ENCODE results near the gene DDX47. TPM values are rescaled to one million over a fixed set of nuclear protein-coding genes. Genes with fewer than 3 reads are reported as not detected.

Gene DDX47
- total RNA-seq, 1 experiment from 2014 or later, result 192 TPM

- Histone ChIP-seq H3K4me2 (peak overlapping the region; percentile 62), H3K27ac (peak overlapping the region; percentile 89), H3K36me3 (ENCODE audit: low read depth) (no peaks in the 10 kb centered on the region), H3K9me3 (ENCODE audit: insufficient read depth, low read depth) (no peaks in the 10 kb centered on the region), H3K4me1 (replicated peaks; ENCODE audit: insufficient read depth) (peaks cover 45% of the 10 kb centered on the region), H3K4me3 (no peak overlapping the region), H3F3A (ENCODE audit: insufficient read depth, low read depth) (peaks cover 24% of the 10 kb centered on the region), H4K20me1 (ENCODE audit: insufficient read depth) (no peaks in the 10 kb centered on the region), H3K79me2 (ENCODE audit: low read depth) (no peaks in the 10 kb centered on the region), H3K27me3 (ENCODE audit: insufficient read depth, low read depth) (no peaks in the 10 kb centered on the region), H2AFZ (0 out of 2 replicates have a peak overlapping the region, but pooled peaks have one; percentile 24), H3K9me2 (ENCODE audit: insufficient read depth) (no peaks in the 10 kb centered on the region)
- ChIA-PET CTCF (interaction anchor here (0.7 kb wide), 1 partner anchor 42 kb away, joined by 5 read pairs; no protein-coding TSS in a partner anchor), POLR2A (ENCODE audit: unreplicated experiment) (interaction anchor here (0.6 to 1.0 kb wide), 6 partner anchors 8 to 401 kb away, joined by 3 to 12 read pairs (median 4); no protein-coding TSS in a partner anchor)
- intact Hi-C loops (cut with micrococcal nuclease; ENCODE audit: unreplicated experiment), result loop anchor here (1.0 kb wide), 1 partner anchor 10 kb away; no protein-coding TSS in a partner anchor
- BruUV-seq (replicated peaks), result no TSS peak
- TF ChIP-seq CTCF (conservative IDR thresholded peaks at IDR 0.05) (no peak), EZH2 (IDR thresholded peaks at IDR 0.05; ENCODE audit: low read depth) (no peak)
- DNase-seq, result peak in 1 of 2 experiments; percentile 91
Observed at GRCh38 chr12:12794686-12795085, 18.5 kb upstream of the DDX47 start.

- BruUV-seq (replicated peaks), result no TSS peak
- Histone ChIP-seq H3K9me3 (ENCODE audit: insufficient read depth, low read depth) (no peaks in the 10 kb centered on the region), H3K27me3 (ENCODE audit: insufficient read depth, low read depth) (no peaks in the 10 kb centered on the region), H3K4me2 (no peak overlapping the region), H3K79me2 (ENCODE audit: low read depth) (no peaks in the 10 kb centered on the region), H3K36me3 (ENCODE audit: low read depth) (no peaks in the 10 kb centered on the region), H3K4me3 (no peak overlapping the region), H3K4me1 (replicated peaks; ENCODE audit: insufficient read depth) (peaks cover 58% of the 10 kb centered on the region), H3F3A (ENCODE audit: insufficient read depth, low read depth) (peaks cover 31% of the 10 kb centered on the region), H3K9me2 (ENCODE audit: insufficient read depth) (no peaks in the 10 kb centered on the region), H2AFZ (no peak overlapping the region), H4K20me1 (ENCODE audit: insufficient read depth) (no peaks in the 10 kb centered on the region), H3K27ac (peak overlapping the region; percentile 30; the same call in 1 of the 2 replicates)
- POLR2A ChIA-PET (ENCODE audit: unreplicated experiment), result no interaction called here
- TF ChIP-seq CTCF (conservative IDR thresholded peaks at IDR 0.05) (no peak), EZH2 (IDR thresholded peaks at IDR 0.05; ENCODE audit: low read depth) (no peak)
- intact Hi-C loops (cut with micrococcal nuclease; ENCODE audit: unreplicated experiment), result no loop called here
- DNase-seq, result no peak
- CTCF ChIA-PET, result no interaction called here
Observed at GRCh38 chr12:12796171-12796570, 17.0 kb upstream of the DDX47 start.

- no peak overlapping the region for H3K4me2 ChIP-seq
- ChIA-PET CTCF (no interaction called here), POLR2A (ENCODE audit: unreplicated experiment) (interaction anchor here (0.5 kb wide), 1 partner anchor 58 kb away, joined by 5 read pairs; no protein-coding TSS in a partner anchor)
- H3F3A ChIP-seq (ENCODE audit: insufficient read depth, low read depth), result peaks cover 40% of the 10 kb centered on the region
- DNase-seq, result no peak
- H3K4me3 ChIP-seq, result no peak overlapping the region
- no peaks in the 10 kb centered on the region for H3K36me3 ChIP-seq (ENCODE audit: low read depth)
- H3K4me1 ChIP-seq (replicated peaks; ENCODE audit: insufficient read depth), result peaks cover 58% of the 10 kb centered on the region
- no TSS peak for BruUV-seq (replicated peaks)
- H3K9me3 ChIP-seq (ENCODE audit: insufficient read depth, low read depth), result no peaks in the 10 kb centered on the region
- H4K20me1 ChIP-seq (ENCODE audit: insufficient read depth), result no peaks in the 10 kb centered on the region
- H2AFZ ChIP-seq, result no peak overlapping the region
- no peaks in the 10 kb centered on the region for H3K9me2 ChIP-seq (ENCODE audit: insufficient read depth)
- intact Hi-C loops (cut with micrococcal nuclease; ENCODE audit: unreplicated experiment), result no loop called here
- H3K79me2 ChIP-seq (ENCODE audit: low read depth), result no peaks in the 10 kb centered on the region
- H3K27me3 ChIP-seq (ENCODE audit: insufficient read depth, low read depth), result no peaks in the 10 kb centered on the region
- H3K27ac ChIP-seq, result peak overlapping the region; percentile 30; the same call in 1 of the 2 replicates
- TF ChIP-seq EZH2 (IDR thresholded peaks at IDR 0.05; ENCODE audit: low read depth) (no peak), CTCF (conservative IDR thresholded peaks at IDR 0.05) (no peak)
Observed at GRCh38 chr12:12796928-12797793, 16.0 kb upstream of the DDX47 start.
